Measurements from ENCODE around the gene FNDC11. TPM values are rescaled to one million over a fixed set of nuclear protein-coding genes. Genes with fewer than 3 reads are reported as not detected.

Gene FNDC11
- total and polyA plus RNA-seq, 4 donors, result under 0.01 to 0.01 TPM; not detected in 2

DNA sequence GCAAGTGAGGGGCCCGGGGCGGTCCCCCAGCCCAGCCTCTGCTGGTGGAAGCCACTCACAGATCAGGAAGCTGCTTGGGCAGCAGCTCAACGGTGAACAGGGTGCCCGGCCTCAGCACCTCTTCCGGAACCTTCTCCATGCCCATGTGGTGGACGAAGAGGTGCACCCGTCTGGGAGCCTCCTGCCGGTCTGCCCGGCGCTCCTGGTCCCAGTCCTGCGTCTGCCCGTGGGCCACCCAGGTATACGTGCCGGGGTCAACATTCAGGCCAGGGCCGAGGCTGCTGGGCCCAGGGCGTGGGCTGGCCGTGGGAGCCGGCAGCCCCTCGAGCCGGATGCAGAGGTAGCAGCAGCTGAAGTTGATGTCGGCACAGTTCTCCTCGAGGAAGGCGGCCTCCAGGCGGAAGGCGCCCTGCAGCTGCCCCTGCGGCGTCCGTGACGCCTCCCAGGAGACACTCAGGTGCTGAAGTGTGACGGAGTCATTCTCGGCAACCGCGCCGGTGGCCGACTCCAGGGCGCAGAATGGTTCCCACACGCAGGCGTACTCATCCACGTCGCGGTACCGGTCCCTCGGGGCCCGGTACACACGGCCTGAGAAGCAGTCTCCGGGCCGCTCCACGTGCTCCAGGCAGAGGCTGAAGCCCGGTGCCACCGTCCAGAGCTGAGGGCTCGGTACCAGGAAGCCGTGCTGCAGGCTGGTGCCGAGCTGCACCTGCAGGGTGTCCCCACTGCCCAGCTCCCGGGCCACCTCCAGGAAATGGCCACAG is 8.7 kb downstream of the FNDC11 start:
- Histone ChIP-seq H3K27ac (ENCODE audit: low read depth in 1 of 2, low read length in 2 of 2) (no peak overlapping the region), H3K9ac (ENCODE audit: low read depth in 1 of 2, low read length in 2 of 2) (no peak overlapping the region), H3K4me1 (ENCODE audit: control insufficient read depth in 4 of 4, insufficient read depth in 4 of 4, low read length in 3 of 4) (no peaks in the 10 kb centered on the region), H3K27me3 (ENCODE audit: control insufficient read depth in 4 of 4, insufficient read depth in 4 of 4, low read length in 3 of 4) (no peaks in the 10 kb centered on the region), H3K9me3 (ENCODE audit: control insufficient read depth in 4 of 4, low read length in 3 of 4) (no peaks in the 10 kb centered on the region), H3K4me3 (ENCODE audit: low read depth in 1 of 3, low read length in 3 of 3) (no peak overlapping the region), H3K36me3 (ENCODE audit: control insufficient read depth in 4 of 4, insufficient read depth in 3 of 4, low read depth in 1 of 4, low read length in 3 of 4) (peaks cover 0 to 63% (median 39%) of the 10 kb centered on the region in 4 donors)
- no peak for TF ChIP-seq SP1 (IDR thresholded peaks at IDR 0.05)
- TF ChIP-seq HNF4G (IDR thresholded peaks at IDR 0.05), result no peak
- TF ChIP-seq EGR1 (IDR thresholded peaks at IDR 0.05; ENCODE audit: low read depth in 2 of 2), result no peak
- no peak for DNase-seq (ENCODE audit: low spot score)
- 96% methylated on average over 54 of the region's 54 CpGs for WGBS

DNA sequence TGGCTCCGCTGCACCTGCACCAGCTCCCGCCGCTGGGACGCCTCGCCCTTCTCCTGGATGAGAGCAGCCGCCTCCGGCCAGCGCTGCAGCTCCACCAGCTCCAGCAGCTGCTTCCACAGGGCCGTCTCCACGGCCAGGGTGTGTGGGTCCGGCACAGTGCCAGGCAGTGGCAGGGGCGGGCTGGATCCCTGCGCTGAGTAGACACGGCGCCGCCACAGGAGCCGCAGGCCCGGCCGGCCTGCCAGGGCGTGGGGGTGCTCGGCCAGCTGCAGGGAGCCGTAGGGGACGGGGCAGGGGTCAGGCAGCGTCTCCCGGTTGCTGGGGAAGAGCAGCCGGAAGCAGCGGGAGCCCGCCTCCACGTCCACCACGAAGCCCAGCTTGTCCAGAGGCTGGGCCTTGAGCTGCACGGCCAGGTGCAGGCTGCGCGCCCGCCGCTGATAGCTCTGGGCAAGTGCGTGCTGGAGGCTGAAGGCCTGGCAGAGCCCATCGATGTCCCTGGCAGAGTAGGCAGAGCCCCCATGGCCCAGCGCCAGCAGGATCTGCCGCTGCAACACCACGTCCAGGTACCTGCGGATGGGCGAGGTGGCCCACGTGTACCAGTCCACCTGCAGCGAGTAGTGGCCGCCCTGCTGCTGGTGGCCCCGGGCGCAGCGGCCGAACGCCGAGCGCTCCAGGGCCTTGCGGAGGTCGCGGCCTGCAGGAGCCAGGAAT is 9.4 kb downstream of the FNDC11 start:
- Histone ChIP-seq H3K9ac (ENCODE audit: low read depth in 1 of 2, low read length in 2 of 2) (no peak overlapping the region), H3K27ac (ENCODE audit: low read depth in 1 of 2, low read length in 2 of 2) (no peak overlapping the region), H3K9me3 (ENCODE audit: control insufficient read depth in 4 of 4, low read length in 3 of 4) (no peaks in the 10 kb centered on the region), H3K4me3 (ENCODE audit: low read depth in 1 of 3, low read length in 3 of 3) (no peak overlapping the region), H3K27me3 (ENCODE audit: control insufficient read depth in 4 of 4, insufficient read depth in 4 of 4, low read length in 3 of 4) (no peaks in the 10 kb centered on the region), H3K36me3 (ENCODE audit: control insufficient read depth in 4 of 4, insufficient read depth in 3 of 4, low read depth in 1 of 4, low read length in 3 of 4) (peaks cover 0 to 63% (median 41%) of the 10 kb centered on the region in 4 donors), H3K4me1 (ENCODE audit: control insufficient read depth in 4 of 4, insufficient read depth in 4 of 4, low read length in 3 of 4) (peaks cover 0 to 5% (median 2%) of the 10 kb centered on the region in 4 donors)
- no peak for DNase-seq (ENCODE audit: low spot score)
- TF ChIP-seq RAD21 (IDR thresholded peaks at IDR 0.05) (no peak), TAF1 (conservative IDR thresholded peaks at IDR 0.05) (no peak), HNF4G (IDR thresholded peaks at IDR 0.05) (no peak), FOXA1 (IDR thresholded peaks at IDR 0.05) (no peak), JUND (IDR thresholded peaks at IDR 0.05) (no peak), FOXA2 (IDR thresholded peaks at IDR 0.05) (no peak), HNF4A (conservative IDR thresholded peaks at IDR 0.05) (no peak), RXRA (IDR thresholded peaks at IDR 0.05) (no peak), NR2F2 (IDR thresholded peaks at IDR 0.05) (no peak), SP1 (IDR thresholded peaks at IDR 0.05) (no peak), YY1 (IDR thresholded peaks at IDR 0.05) (no peak)
- TF ChIP-seq, protein P1, sequence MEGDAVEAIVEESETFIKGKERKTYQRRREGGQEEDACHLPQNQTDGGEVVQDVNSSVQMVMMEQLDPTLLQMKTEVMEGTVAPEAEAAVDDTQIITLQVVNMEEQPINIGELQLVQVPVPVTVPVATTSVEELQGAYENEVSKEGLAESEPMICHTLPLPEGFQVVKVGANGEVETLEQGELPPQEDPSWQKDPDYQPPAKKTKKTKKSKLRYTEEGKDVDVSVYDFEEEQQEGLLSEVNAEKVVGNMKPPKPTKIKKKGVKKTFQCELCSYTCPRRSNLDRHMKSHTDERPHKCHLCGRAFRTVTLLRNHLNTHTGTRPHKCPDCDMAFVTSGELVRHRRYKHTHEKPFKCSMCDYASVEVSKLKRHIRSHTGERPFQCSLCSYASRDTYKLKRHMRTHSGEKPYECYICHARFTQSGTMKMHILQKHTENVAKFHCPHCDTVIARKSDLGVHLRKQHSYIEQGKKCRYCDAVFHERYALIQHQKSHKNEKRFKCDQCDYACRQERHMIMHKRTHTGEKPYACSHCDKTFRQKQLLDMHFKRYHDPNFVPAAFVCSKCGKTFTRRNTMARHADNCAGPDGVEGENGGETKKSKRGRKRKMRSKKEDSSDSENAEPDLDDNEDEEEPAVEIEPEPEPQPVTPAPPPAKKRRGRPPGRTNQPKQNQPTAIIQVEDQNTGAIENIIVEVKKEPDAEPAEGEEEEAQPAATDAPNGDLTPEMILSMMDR (IDR thresholded peaks at IDR 0.05; ENCODE audit: low read depth, low read length, missing input control), result no peak
- TF ChIP-seq, protein P2, sequence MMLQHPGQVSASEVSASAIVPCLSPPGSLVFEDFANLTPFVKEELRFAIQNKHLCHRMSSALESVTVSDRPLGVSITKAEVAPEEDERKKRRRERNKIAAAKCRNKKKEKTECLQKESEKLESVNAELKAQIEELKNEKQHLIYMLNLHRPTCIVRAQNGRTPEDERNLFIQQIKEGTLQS (IDR thresholded peaks at IDR 0.05), result no peak
- TF ChIP-seq, protein P3, sequence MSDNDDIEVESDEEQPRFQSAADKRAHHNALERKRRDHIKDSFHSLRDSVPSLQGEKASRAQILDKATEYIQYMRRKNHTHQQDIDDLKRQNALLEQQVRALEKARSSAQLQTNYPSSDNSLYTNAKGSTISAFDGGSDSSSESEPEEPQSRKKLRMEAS (IDR thresholded peaks at IDR 0.05), result no peak
- TF ChIP-seq, protein P4, sequence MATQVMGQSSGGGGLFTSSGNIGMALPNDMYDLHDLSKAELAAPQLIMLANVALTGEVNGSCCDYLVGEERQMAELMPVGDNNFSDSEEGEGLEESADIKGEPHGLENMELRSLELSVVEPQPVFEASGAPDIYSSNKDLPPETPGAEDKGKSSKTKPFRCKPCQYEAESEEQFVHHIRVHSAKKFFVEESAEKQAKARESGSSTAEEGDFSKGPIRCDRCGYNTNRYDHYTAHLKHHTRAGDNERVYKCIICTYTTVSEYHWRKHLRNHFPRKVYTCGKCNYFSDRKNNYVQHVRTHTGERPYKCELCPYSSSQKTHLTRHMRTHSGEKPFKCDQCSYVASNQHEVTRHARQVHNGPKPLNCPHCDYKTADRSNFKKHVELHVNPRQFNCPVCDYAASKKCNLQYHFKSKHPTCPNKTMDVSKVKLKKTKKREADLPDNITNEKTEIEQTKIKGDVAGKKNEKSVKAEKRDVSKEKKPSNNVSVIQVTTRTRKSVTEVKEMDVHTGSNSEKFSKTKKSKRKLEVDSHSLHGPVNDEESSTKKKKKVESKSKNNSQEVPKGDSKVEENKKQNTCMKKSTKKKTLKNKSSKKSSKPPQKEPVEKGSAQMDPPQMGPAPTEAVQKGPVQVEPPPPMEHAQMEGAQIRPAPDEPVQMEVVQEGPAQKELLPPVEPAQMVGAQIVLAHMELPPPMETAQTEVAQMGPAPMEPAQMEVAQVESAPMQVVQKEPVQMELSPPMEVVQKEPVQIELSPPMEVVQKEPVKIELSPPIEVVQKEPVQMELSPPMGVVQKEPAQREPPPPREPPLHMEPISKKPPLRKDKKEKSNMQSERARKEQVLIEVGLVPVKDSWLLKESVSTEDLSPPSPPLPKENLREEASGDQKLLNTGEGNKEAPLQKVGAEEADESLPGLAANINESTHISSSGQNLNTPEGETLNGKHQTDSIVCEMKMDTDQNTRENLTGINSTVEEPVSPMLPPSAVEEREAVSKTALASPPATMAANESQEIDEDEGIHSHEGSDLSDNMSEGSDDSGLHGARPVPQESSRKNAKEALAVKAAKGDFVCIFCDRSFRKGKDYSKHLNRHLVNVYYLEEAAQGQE (IDR thresholded peaks at IDR 0.05), result no peak
- 97% methylated on average over 55 of the region's 55 CpGs for WGBS

All from liver (tissue), 9 donors.